Heart right ventricle (tissue), 16 donors: Measurements from ENCODE around the gene HTATIP2. TPM values are rescaled to one million over a fixed set of nuclear protein-coding genes. Genes with fewer than 3 reads are reported as not detected.
"Not testable (repeated sequence)": the region's sequence is repeated elsewhere in the genome, so short reads cannot be mapped to it uniquely, and the experiment has no call there.

Experiments used
- ATAC-seq, 8 donors: fragments of 200-7000 bp; cut with Tn5 transposase; one replicate each; pipeline ENCODE4 v1.9.1; 2020; ENCODE audit warnings: mild to moderate bottlenecking in 8 of 8, moderate library complexity in 8 of 8, moderate number of reproducible peaks in 1 of 8
- DNase-seq, 2 donors: peaks; one replicate each; pipeline ENCODE4 v3.0.0-alpha.2; 2020
- H3K27ac ChIP-seq, 10 donors: fragments of 200-600 bp; sonication (generic) in 2 of 10; one replicate each; pipeline versions ENCODE4 v1.5.0 to v1.8.0; 2020 to 2022; ENCODE audit warnings: mild to moderate bottlenecking in 3 of 10
- H3K27me3 ChIP-seq, 7 donors: fragments of 200-600 bp; one replicate each; pipeline ENCODE4 v1.8.0; 2021 to 2022; ENCODE audit warnings: mild to moderate bottlenecking in 2 of 7
- H3K36me3 ChIP-seq, 9 donors: fragments of 200-600 bp; sonication (generic) in 1 of 9; one replicate each; pipeline versions ENCODE4 v1.5.0 to v1.8.0; 2020 to 2022; ENCODE audit warnings: mild to moderate bottlenecking in 2 of 9
- H3K4me1 ChIP-seq, 9 donors: fragments of 200-600 bp; sonication (generic) in 1 of 9; one replicate each; pipeline versions ENCODE4 v1.5.0 to v1.8.0; 2020 to 2022; ENCODE audit warnings: mild to moderate bottlenecking in 4 of 9
- H3K4me3 ChIP-seq, 10 donors: fragments of 200-600 bp; sonication (generic) in 2 of 10; one replicate each; pipeline versions ENCODE4 v1.5.0 to v1.8.0; 2020 to 2022; ENCODE audit warnings: mild to moderate bottlenecking in 7 of 10, moderate library complexity in 2 of 10
- H3K9me3 ChIP-seq, 11 donors: fragments of 200-600 bp in 10 of 11; sonication (generic) in 2 of 11; one replicate each; pipeline versions ENCODE4 v1.5.0 to v1.8.0; 2013 to 2022; ENCODE audit warnings: mild to moderate bottlenecking in 2 of 11, control low read depth in 1 of 11, moderate library complexity in 1 of 11
- WGBS, 2 donors: extraction: QIAGEN DNeasy Blood & Tissue Kit; methylation state at CpG; one replicate each; pipeline ENCODE4 v1.1.7; 2013; ENCODE audit warnings: inconsistent platforms in 1 of 2; 5-methylcytosine and 5-hydroxymethylcytosine counted together
- intact Hi-C, 10 donors: fragments of 100-400 bp; cut with DNase I; formaldehyde crosslinking; loops; one replicate each; pipeline versions ENCODE4 v1.11.1 to v1.14.2; 2022
- polyA plus RNA-seq, 2 donors: library from polyadenylated mRNA; stranded (reverse); fragments of 200-250 nt; gene quantifications; one replicate each; pipeline ENCODE4 v1.2.3, GENCODE V29; 2013
- total RNA-seq, 10 donors: library from RNA; stranded (reverse); fragmentation: NEBNext Ultra II Directional in 3 of 10; extraction: Animal tissue kit (Norgen Biotek cat#: 25700) in 3 of 10; gene quantifications; one replicate each; pipeline versions ENCODE4 v1.2.1 to v1.2.4, GENCODE V29; 2021 to 2023
- TF ChIP-seq, protein P1 (sequence below), 9 donors: fragments of 200-600 bp; sonication (generic) in 2 of 9; IDR thresholded peaks; one replicate each; pipeline versions ENCODE4 v1.5.0 to v1.8.0; 2021 to 2022; ENCODE audit warnings: antibody characterized with exemption in 9 of 9, mild to moderate bottlenecking in 5 of 9, moderate library complexity in 1 of 9
- donor health status: Arrhythmogenic right ventricular cardiomyopathy.
- donor health status: ischemic (EF 13 %, LVEDD 7.1; RV severe dilation, severe dysfunction).
- donor health status: healthy with polysubstance abuse.
- donor health status: DM: no; HTN: yes; CAD: no.
- donor health status: DM: no; HTN: no; CAD: no.
- donor health status: ischemic (EF 25% LVEDD 6.9; RV normal size, moderate dysfunction).
- donor health status: ischemic (EF 25% LVEDD 5.7; RV mildly dilated, moderate dysfunction).
- donor health status: healthy.
- donor health status: DM: yes; HTN: yes; CAD: no.
- donor health status: Ischemic cardiomyopathy.
- donor health status: ischemic (EF 35%, LVEDD 5.7; RV mildly dilated, moderate dysfunction).
- donor health status: nonischemic (EF 11% LVEDD 7.7; RV severe dilation, severe dysfunction).
- donor health status: DM: yes; HTN: yes; CAD: no.
- donor health status: PGD.
- donor health status: ischemic (EF 29% LVEDD 5.4; RV normal size, mild dysfunction).
- donor health status: nonischemic (EF 23%, LVEDD 6.1; RV moderate dilation, normal function).

The HTATIP2 gene
- total and polyA plus RNA-seq, 12 donors = 6.1 to 28.8 (median 14.1) TPM

DNA sequence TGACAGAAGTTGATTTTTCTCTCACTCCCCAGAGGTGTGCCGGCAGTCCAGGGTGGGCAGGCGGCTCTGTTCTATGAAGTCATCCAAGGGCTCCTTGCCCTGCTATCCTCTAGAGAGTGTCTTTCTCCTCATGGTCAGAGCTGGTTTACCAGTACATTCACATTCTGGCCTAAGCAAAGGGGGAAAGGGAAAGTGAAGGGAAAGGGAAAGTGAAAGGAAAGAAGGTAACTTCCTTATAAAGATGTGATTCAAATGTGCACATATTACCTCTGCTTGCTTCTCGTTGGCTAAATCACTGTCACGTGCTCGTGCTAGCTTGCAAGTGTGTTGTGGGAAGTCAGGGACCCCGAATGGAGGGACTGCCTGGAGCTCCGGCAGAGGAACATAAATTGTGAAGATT lies 2.9 kb upstream of the HTATIP2 start:
- Histone ChIP-seq H3K27me3 (peaks cover 0 to 6% (median 0%) of the 10 kb centered on the region in 7 donors), H3K36me3 (no peaks in the 10 kb centered on the region), H3K27ac (peak overlapping the region in 1 of 10 donors; percentile 26), H3K4me1 (peaks cover 0 to 38% (median 10%) of the 10 kb centered on the region in 9 donors), H3K4me3 (no peak overlapping the region), H3K9me3 (no peaks in the 10 kb centered on the region)
- TF ChIP-seq, protein P1, sequence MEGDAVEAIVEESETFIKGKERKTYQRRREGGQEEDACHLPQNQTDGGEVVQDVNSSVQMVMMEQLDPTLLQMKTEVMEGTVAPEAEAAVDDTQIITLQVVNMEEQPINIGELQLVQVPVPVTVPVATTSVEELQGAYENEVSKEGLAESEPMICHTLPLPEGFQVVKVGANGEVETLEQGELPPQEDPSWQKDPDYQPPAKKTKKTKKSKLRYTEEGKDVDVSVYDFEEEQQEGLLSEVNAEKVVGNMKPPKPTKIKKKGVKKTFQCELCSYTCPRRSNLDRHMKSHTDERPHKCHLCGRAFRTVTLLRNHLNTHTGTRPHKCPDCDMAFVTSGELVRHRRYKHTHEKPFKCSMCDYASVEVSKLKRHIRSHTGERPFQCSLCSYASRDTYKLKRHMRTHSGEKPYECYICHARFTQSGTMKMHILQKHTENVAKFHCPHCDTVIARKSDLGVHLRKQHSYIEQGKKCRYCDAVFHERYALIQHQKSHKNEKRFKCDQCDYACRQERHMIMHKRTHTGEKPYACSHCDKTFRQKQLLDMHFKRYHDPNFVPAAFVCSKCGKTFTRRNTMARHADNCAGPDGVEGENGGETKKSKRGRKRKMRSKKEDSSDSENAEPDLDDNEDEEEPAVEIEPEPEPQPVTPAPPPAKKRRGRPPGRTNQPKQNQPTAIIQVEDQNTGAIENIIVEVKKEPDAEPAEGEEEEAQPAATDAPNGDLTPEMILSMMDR (IDR thresholded peaks at IDR 0.05) = no peak
- DNase-seq = no peak
- intact Hi-C loops = loop anchor here in 1 of 10 donors (5.0 kb wide), 1 partner anchor 408 kb away; no protein-coding TSS in a partner anchor
- no peak for ATAC-seq
- 65 to 68% methylated on average over 7 of the region's 7 CpGs for WGBS, 2 donors

DNA sequence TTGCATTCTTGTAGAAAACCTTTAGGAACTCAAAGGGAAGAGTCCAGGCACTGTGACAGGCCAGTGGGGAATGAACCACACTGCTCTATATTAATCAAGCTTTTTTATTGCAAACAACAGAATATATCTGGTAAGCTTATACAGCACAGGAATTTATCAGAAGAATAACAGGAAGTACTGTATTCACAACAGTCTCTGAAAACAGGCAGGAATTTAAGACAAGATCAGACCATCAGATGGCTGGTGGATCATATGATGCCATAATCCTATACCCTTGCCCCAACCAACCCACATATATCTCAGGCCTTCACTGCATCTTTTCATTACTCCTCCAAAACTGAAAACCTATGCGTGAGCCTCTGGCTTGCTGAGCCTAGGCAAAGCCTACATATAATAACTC lies 1.0 kb upstream of the HTATIP2 start:
- 0 to 1% methylated on average over 1 of the region's 1 CpG for WGBS, 2 donors
- intact Hi-C loops = loop anchor here in 1 of 10 donors (5.0 kb wide), 1 partner anchor 410 kb away; no protein-coding TSS in a partner anchor
- no peak overlapping the region for H3K27ac ChIP-seq

DNA sequence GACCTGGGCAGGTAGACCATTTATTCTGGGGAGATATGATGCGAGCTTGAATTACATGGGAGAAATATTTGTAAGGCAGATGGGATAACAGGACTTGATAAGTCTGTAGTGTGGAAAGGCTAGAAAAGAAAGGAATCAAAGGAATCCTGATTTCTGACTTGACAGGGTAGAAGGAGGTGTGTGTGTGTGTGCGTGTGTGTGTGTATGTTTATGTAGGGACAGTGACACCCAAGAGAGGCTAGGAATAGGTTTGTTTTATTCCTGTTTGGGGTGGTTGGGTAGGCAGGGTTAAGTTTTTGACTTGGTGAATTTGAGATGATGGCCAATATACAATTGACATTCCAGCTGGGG lies 390 bp upstream of the HTATIP2 start:
- 61 to 82% methylated on average over 2 of the region's 2 CpGs for WGBS, 2 donors
- DNase-seq (no peak), ATAC-seq (peak in 3 of 8 donors; percentile 3 to 20 (median 14))
- Histone ChIP-seq H3K36me3 (peaks cover 0 to 11% (median 0%) of the 10 kb centered on the region in 9 donors), H3K27me3 (peaks cover 0 to 6% (median 0%) of the 10 kb centered on the region in 7 donors), H3K9me3 (no peaks in the 10 kb centered on the region), H3K4me1 (peaks cover 0 to 58% (median 14%) of the 10 kb centered on the region in 9 donors), H3K27ac (peak overlapping the region in 7 of 10 donors; percentile 84 to 96 (median 89)), H3K4me3 (peak overlapping the region; percentile 61 to 94 (median 84))
- intact Hi-C loops = loop anchor here in 1 of 10 donors (5.0 kb wide), 1 partner anchor 411 kb away; no protein-coding TSS in a partner anchor
- TF ChIP-seq, protein P1 (IDR thresholded peaks at IDR 0.05) = no peak

More for the DNA sequence above, 1.0 kb upstream of the HTATIP2 start:
- ATAC-seq (no peak), DNase-seq (no peak)
- Histone ChIP-seq H3K4me1 (peaks cover 0 to 52% (median 14%) of the 10 kb centered on the region in 9 donors), H3K36me3 (peaks cover 0 to 5% (median 0%) of the 10 kb centered on the region in 9 donors), H3K9me3 (no peaks in the 10 kb centered on the region), H3K27me3 (peaks cover 0 to 6% (median 0%) of the 10 kb centered on the region in 7 donors), H3K4me3 (no peak overlapping the region)
- TF ChIP-seq, protein P1 (IDR thresholded peaks at IDR 0.05) = no peak

DNA sequence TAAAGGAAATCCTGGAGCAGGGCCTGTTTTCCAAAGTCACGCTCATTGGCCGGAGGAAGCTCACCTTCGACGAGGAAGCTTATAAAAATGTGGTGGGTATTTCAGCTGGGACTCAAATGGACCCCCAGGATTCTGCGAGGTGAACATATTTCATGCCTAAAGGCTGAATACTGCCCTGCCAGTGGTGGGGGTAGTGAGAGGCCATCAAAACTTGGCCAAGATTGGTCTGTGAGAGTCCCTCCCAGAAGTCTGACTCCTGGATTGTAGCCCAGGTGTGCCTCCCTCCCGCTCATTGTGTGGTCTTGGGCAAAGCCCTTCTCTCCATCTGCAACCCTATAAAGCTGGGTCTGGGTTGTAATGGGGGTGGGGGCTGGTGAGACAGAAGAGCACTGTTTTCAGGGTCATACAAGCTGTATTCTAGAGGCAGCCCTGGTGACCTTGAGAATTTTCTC lies 853 bp downstream of the HTATIP2 start:
- intact Hi-C loops = loop anchor here in 1 of 10 donors (5.0 kb wide), 1 partner anchor 412 kb away; no protein-coding TSS in a partner anchor
- peak overlapping the region in 9 of 10 donors; percentile 62 to 96 (median 87) for H3K27ac ChIP-seq
- peaks cover 0 to 62% (median 14%) of the 10 kb centered on the region in 9 donors for H3K4me1 ChIP-seq
- ATAC-seq (peak; percentile 8 to 35 (median 24)), DNase-seq (no peak)
- TF ChIP-seq, protein P1 (IDR thresholded peaks at IDR 0.05) = no peak
- peak overlapping the region; percentile 61 to 94 (median 84) for H3K4me3 ChIP-seq
- peaks cover 0 to 19% (median 0%) of the 10 kb centered on the region in 9 donors for H3K36me3 ChIP-seq
- H3K27me3 ChIP-seq = peaks cover 0 to 1% (median 0%) of the 10 kb centered on the region in 7 donors
- no peaks in the 10 kb centered on the region for H3K9me3 ChIP-seq
- WGBS, 2 donors = 41 to 52% methylated on average over 6 of the region's 6 CpGs

DNA sequence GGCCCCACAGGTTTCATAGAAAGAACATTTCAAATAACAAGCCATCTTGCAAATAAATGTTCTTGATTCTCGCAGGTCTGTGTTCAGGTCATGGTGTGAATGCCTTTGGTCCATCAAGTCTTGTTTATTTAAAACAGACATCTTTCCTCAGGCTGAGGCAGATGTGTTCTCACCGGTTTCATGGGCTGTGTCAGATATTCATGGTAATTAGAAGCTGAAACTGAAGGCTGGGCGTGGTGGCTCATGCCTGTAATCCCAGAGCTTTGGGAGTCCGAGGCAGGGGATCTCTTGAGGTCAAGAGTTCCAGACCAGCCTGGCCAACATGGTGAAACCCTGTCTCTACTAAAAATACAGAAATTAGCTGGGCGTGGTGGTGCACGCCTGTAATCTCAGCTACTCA lies 2.0 kb downstream of the HTATIP2 start:
- WGBS, 2 donors = 96 to 99% methylated on average over 6 of the region's 6 CpGs
- H3K9me3 ChIP-seq, H3K4me3 ChIP-seq, ATAC-seq, H3K27ac ChIP-seq, DNase-seq, H3K27me3 ChIP-seq, intact Hi-C loops: not testable (repeated sequence)
- peaks cover 0 to 58% (median 14%) of the 10 kb centered on the region in 9 donors for H3K4me1 ChIP-seq
- peaks cover 0 to 26% (median 0%) of the 10 kb centered on the region in 9 donors for H3K36me3 ChIP-seq
